Thyroid gland (tissue), 4 donors: ENCODE results near the gene FAM114A1. TPM values are rescaled to one million over a fixed set of nuclear protein-coding genes. Genes with fewer than 3 reads are reported as not detected.

Source experiments
- DNase-seq, 2 donors: peaks; one replicate each; pipeline ENCODE4 v3.0.0-alpha.2; 2019
- H3K27ac ChIP-seq, 3 donors: fragments of 200-600 bp; sonication (generic); 1 replicate in 2 of 3; 2 replicates in 1 of 3; pipeline ENCODE4 v1.5.1; 2016 to 2019; ENCODE audit warnings: mild to moderate bottlenecking in 1 of 3, moderate library complexity in 1 of 3
- H3K27me3 ChIP-seq: fragments of 200-600 bp; sonication (generic); one replicate; pipeline ENCODE4 v1.5.1; 2019
- H3K36me3 ChIP-seq, 2 donors: fragments of 200-600 bp; sonication (generic); one replicate each; pipeline ENCODE4 v1.5.1; 2016 to 2019
- H3K4me1 ChIP-seq, 2 donors: fragments of 200-600 bp; sonication (generic); one replicate each; pipeline ENCODE4 v1.5.1; 2017 to 2019
- H3K4me3 ChIP-seq, 3 donors: fragments of 200-600 bp; sonication (generic); replicated peaks in 1 of 3; 1 replicate in 2 of 3; 2 replicates in 1 of 3; pipeline ENCODE4 v1.5.1; 2016; ENCODE audit warnings: mild to moderate bottlenecking in 1 of 3
- H3K9me3 ChIP-seq: fragments of 200-600 bp; sonication (generic); one replicate; pipeline ENCODE4 v1.5.1; 2017
- POLR2A ChIP-seq, 2 donors: fragments of 450-650 bp; IDR thresholded peaks; one replicate each; pipeline ENCODE4 v1.6.1; 2017; ENCODE audit warnings: antibody characterized with exemption in 2 of 2, mild to moderate bottlenecking in 2 of 2, moderate library complexity in 1 of 2
- WGBS, 2 donors: methylation state at CpG; one replicate each; pipeline ENCODE4 v1.1.5; 2017; 5-methylcytosine and 5-hydroxymethylcytosine counted together
- intact Hi-C: fragments of 100-400 bp; cut with DNase I; formaldehyde crosslinking; loops from one replicate; pipeline ENCODE4 v1.15.1; 2023
- total RNA-seq, 4 donors: library from RNA; depleted of rRNA; stranded (reverse); fragments of >200 nt; gene quantifications; one replicate each; pipeline ENCODE4 v1.2.3, GENCODE V29; 2016
- TF ChIP-seq, protein P1 (sequence below), 6 experiments: fragments of 200-600 bp in 3 of 6; fragments of 450-650 bp in 3 of 6; sonication (generic) in 3 of 6; IDR thresholded peaks; one replicate each; pipeline ENCODE4 v1.5.1; 2016 to 2019; ENCODE audit warnings: antibody characterized with exemption in 6 of 6, mild to moderate bottlenecking in 2 of 6, inconsistent platforms in 1 of 6, moderate library complexity in 1 of 6

Gene FAM114A1
- total RNA-seq, 4 donors from 2014 or later = 80.1 to 144 (median 110) TPM

DNA sequence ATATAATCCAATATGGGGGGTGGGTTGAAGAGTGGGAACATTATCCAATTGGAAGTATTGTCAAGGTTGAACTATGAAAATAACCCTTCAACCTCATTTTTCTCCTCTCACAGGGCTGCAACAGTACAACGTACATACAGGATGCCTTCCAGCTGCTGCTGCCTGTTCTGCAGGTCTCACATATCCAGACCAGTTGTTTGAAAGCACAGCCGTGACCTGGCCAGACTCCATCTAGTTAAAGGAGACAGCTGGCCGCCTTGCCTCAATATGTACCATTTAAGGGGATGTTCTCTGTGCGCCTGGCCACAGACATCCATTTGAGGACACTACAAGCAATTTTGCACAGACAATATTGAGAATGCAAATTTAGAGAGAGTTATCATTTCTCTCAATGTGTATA, 75.7 kb downstream of the FAM114A1 start:
- WGBS, 2 donors = 87 to 94% methylated on average over 4 of the region's 4 CpGs
- Histone ChIP-seq H3K36me3 (peaks cover 21 to 45% of the 10 kb centered on the region in 2 donors), H3K4me3 (no peak overlapping the region), H3K9me3 (no peaks in the 10 kb centered on the region), H3K27me3 (no peaks in the 10 kb centered on the region), H3K27ac (no peak overlapping the region), H3K4me1 (no peaks in the 10 kb centered on the region)
- no peak for TF ChIP-seq POLR2A (IDR thresholded peaks at IDR 0.05)
- TF ChIP-seq, protein P1, sequence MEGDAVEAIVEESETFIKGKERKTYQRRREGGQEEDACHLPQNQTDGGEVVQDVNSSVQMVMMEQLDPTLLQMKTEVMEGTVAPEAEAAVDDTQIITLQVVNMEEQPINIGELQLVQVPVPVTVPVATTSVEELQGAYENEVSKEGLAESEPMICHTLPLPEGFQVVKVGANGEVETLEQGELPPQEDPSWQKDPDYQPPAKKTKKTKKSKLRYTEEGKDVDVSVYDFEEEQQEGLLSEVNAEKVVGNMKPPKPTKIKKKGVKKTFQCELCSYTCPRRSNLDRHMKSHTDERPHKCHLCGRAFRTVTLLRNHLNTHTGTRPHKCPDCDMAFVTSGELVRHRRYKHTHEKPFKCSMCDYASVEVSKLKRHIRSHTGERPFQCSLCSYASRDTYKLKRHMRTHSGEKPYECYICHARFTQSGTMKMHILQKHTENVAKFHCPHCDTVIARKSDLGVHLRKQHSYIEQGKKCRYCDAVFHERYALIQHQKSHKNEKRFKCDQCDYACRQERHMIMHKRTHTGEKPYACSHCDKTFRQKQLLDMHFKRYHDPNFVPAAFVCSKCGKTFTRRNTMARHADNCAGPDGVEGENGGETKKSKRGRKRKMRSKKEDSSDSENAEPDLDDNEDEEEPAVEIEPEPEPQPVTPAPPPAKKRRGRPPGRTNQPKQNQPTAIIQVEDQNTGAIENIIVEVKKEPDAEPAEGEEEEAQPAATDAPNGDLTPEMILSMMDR (IDR thresholded peaks at IDR 0.05) = no peak
- no peak for DNase-seq
- intact Hi-C loops = no loop called here

DNA sequence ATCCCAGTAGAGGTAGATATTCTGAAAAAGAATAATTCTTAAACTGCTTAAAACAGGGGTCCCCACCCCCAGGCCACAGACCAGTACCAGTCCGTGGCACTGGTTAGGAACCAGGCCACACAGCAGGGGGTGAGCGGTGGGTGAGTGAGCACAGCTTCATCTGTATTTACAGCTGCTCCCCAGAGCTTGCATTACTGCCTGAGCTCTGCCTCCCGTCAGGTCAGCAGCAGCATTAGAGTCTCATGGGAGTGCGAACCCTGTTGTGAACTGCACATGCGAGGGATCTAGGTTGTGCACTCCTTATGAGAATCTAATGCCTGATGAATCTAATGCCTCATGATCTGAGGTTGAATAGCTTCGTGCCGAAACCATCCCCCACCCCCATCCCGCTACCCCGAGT, 76.8 kb downstream of the FAM114A1 start:
- Histone ChIP-seq H3K36me3 (peaks cover 12 to 34% of the 10 kb centered on the region in 2 donors), H3K4me3 (no peak overlapping the region), H3K27me3 (no peaks in the 10 kb centered on the region), H3K9me3 (no peaks in the 10 kb centered on the region), H3K4me1 (no peaks in the 10 kb centered on the region), H3K27ac (no peak overlapping the region)
- TF ChIP-seq POLR2A (IDR thresholded peaks at IDR 0.05) = no peak
- TF ChIP-seq, protein P1 (IDR thresholded peaks at IDR 0.05) = no peak
- intact Hi-C loops = no loop called here
- DNase-seq = no peak
- 89 to 93% methylated on average over 9 of the region's 9 CpGs for WGBS, 2 donors

DNA sequence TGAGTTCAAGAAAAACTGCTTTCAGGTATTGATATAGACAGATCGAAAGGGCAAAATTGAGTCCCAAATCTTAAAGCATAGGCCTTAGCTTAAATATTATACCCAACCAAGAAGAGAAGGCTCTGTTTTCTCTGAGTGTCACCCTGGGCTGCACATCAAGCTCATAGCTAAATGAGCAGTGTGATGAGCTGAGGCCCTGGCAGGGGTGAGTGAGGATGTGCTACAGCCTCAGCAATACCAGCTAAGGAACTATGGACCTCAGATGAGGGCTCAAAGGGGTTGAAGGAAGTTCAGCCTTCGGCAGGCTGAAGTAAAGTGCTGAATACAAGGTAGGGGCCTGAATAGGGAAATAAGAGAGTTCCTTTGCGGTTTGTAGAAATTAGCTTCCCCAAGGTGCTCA, 79.3 kb downstream of the FAM114A1 start:
- no peaks in the 10 kb centered on the region for H3K4me1 ChIP-seq
- H3K27ac ChIP-seq = no peak overlapping the region
- 91 to 99% methylated on average over 3 of the region's 3 CpGs for WGBS, 2 donors
- H3K36me3 ChIP-seq = peaks cover 4 to 16% of the 10 kb centered on the region in 2 donors
- intact Hi-C loops = no loop called here
- H3K27me3 ChIP-seq = no peaks in the 10 kb centered on the region
- H3K4me3 ChIP-seq = no peak overlapping the region
- DNase-seq = no peak
- TF ChIP-seq, protein P1 (IDR thresholded peaks at IDR 0.05) = no peak
- TF ChIP-seq POLR2A (IDR thresholded peaks at IDR 0.05) = no peak
- H3K9me3 ChIP-seq = no peaks in the 10 kb centered on the region

DNA sequence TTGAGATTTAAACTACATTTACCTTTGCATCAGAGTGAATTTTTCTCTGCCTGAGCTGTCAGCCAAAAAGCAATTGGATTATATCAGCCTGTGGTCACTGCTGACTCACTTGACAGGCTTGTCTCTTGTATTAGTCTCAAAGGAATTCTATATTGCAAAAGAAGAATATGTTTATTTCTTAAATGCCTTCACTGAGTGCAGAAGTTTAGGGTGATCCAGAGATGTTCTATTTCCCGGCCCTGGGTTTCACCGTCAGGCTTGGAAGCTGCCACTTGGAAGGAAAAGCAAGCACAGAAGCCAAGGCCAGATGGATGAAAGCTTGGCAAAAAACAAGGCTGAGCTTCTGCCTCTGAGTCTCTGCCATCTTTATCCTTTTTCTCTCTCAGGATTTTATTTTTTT, 80.9 kb downstream of the FAM114A1 start:
- no peak for DNase-seq
- intact Hi-C loops = no loop called here
- whole genome bisulfite sequencing, 2 donors = 68 to 76% methylated on average over 2 of the region's 2 CpGs
- H3K27me3 ChIP-seq = no peaks in the 10 kb centered on the region
- H3K4me1 ChIP-seq = no peaks in the 10 kb centered on the region
- H3K36me3 ChIP-seq = peaks cover 4 to 10% of the 10 kb centered on the region in 2 donors
- H3K27ac ChIP-seq = no peak overlapping the region
- no peak overlapping the region for H3K4me3 ChIP-seq
- H3K9me3 ChIP-seq = no peaks in the 10 kb centered on the region
- TF ChIP-seq, protein P1 (IDR thresholded peaks at IDR 0.05) = no peak
- TF ChIP-seq POLR2A (IDR thresholded peaks at IDR 0.05) = no peak

DNA sequence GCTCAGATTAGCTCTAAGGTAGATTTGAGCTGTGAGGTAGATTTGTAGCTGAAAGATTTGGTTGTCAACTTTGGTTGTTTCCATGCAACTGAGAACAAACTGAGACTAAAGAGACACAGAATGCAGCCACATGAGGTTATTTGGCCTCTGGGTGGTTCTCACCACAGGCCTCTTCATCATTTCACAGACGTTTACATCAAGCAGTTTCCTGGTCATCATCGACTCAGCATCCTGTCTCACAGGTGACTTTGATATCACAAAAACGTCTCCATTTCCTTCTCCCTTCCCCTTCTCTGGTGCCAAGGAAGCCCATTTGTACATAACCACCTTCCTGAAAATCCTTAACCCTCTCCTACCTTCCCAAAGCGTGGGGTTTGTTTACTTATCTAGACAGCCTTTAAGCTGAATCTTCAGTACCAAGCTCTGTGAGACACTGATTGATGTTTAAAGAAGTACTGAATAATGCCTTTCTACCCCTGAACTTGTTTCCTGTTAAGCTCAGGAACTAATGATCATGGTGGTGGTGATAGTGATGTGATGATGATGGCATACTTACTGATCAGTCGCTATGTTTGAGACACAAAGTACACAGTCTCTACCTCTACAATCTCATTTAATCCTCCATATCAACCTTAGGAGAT, 81.9 kb downstream of the FAM114A1 start:
- Histone ChIP-seq H3K4me3 (no peak overlapping the region), H3K9me3 (no peaks in the 10 kb centered on the region), H3K4me1 (no peaks in the 10 kb centered on the region), H3K36me3 (peaks cover 2 to 4% of the 10 kb centered on the region in 2 donors), H3K27me3 (no peaks in the 10 kb centered on the region), H3K27ac (no peak overlapping the region)
- TF ChIP-seq POLR2A (IDR thresholded peaks at IDR 0.05) = no peak
- TF ChIP-seq, protein P1 (IDR thresholded peaks at IDR 0.05) = no peak
- intact Hi-C loops = no loop called here
- 41 to 53% methylated on average over 5 of the region's 5 CpGs for WGBS, 2 donors
- no peak for DNase-seq
